Measurements from ENCODE around the gene NBPF9.
"Not testable (repeated sequence)": the region's sequence is repeated elsewhere in the genome, so short reads cannot be mapped to it uniquely, and the experiment has no call there.

NBPF9 gene

DNA sequence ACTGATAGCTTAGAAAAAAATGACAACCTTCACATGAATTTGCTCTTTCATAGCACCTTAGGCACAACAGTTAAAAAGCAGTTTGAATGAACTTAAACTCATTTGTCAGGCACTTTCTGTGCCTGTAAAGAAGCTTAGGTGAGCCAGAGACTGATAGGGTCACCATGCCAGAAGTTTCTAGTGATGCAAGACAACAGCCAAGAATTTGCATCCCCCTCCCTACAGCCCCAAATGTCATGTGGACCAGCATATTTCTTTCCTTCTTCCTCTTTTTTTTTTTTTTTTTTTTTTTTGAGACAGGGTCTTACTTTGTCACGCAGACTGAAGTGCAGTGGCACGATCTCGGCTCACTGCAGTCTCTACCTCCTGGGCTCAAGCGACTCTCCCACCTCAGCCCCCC is 89.8 kb downstream of the NBPF9 start:
- not testable (repeated sequence) for DNase-seq

DNA sequence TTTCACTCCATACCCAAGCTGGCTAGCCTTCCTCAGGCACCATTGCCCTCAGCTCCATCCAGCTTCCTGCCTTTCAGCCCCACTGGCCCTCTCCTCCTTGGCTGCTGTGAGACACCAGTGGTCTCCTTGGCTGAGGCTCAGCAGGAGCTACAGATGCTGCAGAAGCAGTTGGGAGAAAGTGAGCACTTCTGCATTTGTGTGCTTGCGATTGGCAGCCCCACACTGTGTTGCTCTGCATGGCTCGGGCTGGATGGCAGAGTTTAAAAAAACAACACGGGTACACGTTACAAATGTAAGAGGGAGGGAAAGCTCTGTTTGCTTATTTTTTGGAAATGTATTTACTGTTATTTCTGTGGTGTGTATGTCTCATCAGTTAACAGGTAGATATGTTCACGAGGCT is 90.8 kb downstream of the NBPF9 start:
- not testable (repeated sequence) for DNase-seq

DNA sequence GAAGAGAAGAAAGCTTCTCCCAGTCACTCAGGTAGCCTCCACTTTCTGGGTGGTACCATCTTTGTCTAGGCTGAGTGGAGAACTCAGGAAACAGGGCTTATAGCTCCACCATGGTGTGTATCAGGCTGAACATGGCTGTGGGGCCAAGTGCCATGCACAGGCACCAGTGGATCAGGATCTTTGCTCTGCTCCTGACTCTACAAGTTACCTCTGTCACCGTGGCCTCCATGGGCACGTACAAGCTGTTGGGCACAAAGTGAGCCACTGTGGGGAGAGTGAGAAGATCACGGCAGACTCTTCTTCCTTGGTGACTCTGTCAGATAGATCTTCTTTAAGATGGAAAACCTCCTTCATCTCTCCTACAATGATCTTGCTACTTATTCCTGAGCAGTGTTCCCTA is 93.6 kb downstream of the NBPF9 start:
- not testable (repeated sequence) for DNase-seq

DNA sequence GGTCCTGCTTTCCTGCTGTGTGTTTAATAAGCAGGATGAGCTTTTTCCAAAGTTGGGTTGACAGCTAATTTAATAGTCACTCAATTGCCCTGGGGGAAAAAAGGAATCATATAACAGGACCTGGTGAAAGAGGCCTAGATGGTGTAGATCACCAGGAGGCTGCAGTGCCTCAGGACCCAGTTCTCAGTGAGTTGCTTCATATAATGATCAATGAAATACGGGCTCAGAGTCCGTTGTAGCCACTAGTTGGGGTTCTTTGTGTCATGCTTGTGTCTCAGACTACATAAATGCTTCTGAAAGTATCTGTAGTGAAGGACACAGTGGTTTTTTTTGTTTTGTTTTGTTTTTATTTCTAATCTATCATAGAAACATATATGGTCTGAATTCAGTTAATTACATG is 94.6 kb downstream of the NBPF9 start:
- not testable (repeated sequence) for DNase-seq

DNA sequence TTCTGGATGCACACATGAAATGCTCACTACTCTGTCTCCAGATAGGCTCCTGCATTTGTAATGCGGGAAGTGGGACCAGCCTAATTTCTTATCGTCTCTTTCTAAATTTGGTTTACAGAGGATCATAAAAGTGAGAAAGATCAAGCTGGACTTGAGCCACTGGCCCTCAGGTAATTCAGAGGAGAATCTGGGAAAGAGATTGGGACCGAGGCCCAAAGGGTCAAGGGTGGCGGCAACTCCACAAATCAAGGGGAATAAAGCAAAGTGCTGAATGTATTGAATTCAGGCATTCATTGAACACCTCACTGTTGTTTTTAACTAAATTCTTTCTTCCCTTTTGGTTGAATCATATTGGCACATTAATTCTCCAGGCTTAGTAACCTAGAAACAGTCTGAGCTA is 95.0 kb downstream of the NBPF9 start:
- DNase-seq: not testable (repeated sequence)
